HEK293 (cell line): ENCODE results near the gene UBE4B.

Source experiments
- ZNF404 ChIP-seq: fragments of 450-650 bp; formaldehyde crosslinking; IDR thresholded peaks from 2 replicates; pipeline ENCODE4 v1.5.1; 2017; ENCODE audit warnings: missing biosample characterization, missing genetic modification characterization
- ZNF600 ChIP-seq: fragments of 450-650 bp; formaldehyde crosslinking; IDR thresholded peaks from 2 replicates; pipeline ENCODE4 v1.5.1; 2016; ENCODE audit warnings: missing biosample characterization, missing genetic modification characterization
- TF ChIP-seq, protein P1 (sequence below): fragments of 450-650 bp; formaldehyde crosslinking; IDR thresholded peaks from 2 replicates; pipeline ENCODE4 v1.5.1; 2016; ENCODE audit warnings: missing biosample characterization, missing genetic modification characterization, borderline replicate concordance
- TF ChIP-seq, protein P2 (sequence below): sonication (generic); formaldehyde crosslinking; IDR thresholded peaks from 2 replicates; pipeline ENCODE4 v1.8.1; 2022; ENCODE audit warnings: mild to moderate bottlenecking, moderate library complexity, missing genetic modification reagents

DNA sequence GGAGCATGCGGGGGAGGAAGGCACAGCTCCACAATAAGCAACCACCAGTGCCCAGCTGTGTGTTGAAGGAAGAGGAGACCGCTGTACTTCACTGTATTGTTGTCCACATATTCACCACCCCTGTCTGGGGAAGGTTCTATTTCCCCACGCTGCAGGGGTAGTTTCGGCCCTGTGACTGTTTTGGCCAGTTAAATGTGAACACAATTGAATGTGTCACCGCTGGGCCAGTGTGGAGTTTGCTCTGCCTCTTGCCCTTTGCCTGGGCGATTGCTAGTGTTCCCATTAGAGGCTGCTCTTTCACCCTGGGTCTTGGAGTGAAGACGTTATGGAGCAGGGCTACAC is 32.6 kb downstream of the UBE4B start:
- TF ChIP-seq, protein P1, sequence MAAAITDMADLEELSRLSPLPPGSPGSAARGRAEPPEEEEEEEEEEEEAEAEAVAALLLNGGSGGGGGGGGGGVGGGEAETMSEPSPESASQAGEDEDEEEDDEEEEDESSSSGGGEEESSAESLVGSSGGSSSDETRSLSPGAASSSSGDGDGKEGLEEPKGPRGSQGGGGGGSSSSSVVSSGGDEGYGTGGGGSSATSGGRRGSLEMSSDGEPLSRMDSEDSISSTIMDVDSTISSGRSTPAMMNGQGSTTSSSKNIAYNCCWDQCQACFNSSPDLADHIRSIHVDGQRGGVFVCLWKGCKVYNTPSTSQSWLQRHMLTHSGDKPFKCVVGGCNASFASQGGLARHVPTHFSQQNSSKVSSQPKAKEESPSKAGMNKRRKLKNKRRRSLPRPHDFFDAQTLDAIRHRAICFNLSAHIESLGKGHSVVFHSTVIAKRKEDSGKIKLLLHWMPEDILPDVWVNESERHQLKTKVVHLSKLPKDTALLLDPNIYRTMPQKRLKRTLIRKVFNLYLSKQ: no peak
- no peak for TF ChIP-seq ZNF404 (tag by site-specific recombination)
- peak; percentile 63; the same call in 1 of the 2 replicates for TF ChIP-seq ZNF600
- TF ChIP-seq, protein P2, sequence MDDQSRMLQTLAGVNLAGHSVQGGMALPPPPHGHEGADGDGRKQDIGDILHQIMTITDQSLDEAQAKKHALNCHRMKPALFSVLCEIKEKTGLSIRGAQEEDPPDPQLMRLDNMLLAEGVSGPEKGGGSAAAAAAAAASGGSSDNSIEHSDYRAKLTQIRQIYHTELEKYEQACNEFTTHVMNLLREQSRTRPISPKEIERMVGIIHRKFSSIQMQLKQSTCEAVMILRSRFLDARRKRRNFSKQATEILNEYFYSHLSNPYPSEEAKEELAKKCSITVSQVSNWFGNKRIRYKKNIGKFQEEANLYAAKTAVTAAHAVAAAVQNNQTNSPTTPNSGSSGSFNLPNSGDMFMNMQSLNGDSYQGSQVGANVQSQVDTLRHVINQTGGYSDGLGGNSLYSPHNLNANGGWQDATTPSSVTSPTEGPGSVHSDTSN: no peak
